ENCODE measurements around the gene DEDD. TPM values are rescaled to one million over a fixed set of nuclear protein-coding genes. Genes with fewer than 3 reads are reported as not detected.

DEDD gene
- total RNA-seq, 1 experiment from 2014 or later: 39.2 TPM

GRCh38 chr1:161096015-161096414 lies 36.5 kb downstream of the DEDD start:
- Mint-ChIP-seq H3K27ac (no peak overlapping the region), H3K4me3 (no peak overlapping the region), H3K9me3 (no peaks in the 10 kb centered on the region), H3K4me1 (peaks cover 6% of the 10 kb centered on the region), H3K27me3 (ENCODE audit: low read depth) (peaks cover 6% of the 10 kb centered on the region; the same call in 1 of the 2 replicates), H3K36me3 (peaks cover 6% of the 10 kb centered on the region)
- ATAC-seq: no peak
- TF ChIP-seq ZSCAN18 (CRISPR knock-in tag; IDR thresholded peaks at IDR 0.05) (no peak), ATF3 (CRISPR knock-in tag; conservative IDR thresholded peaks at IDR 0.05) (no peak), CDX4 (CRISPR knock-in tag; IDR thresholded peaks at IDR 0.05; ENCODE audit: borderline replicate concordance) (no peak)
- ChIA-PET POLR2A (no interaction called here), CTCF (interaction anchor here (0.9 to 8.2 kb wide), 5 partner anchors 10 to 142 kb away, joined by 3 to 109 read pairs (median 24); partner anchors contain the start of genes ARHGAP30, ITLN2 and PPOX)
- DNase-seq (ENCODE audit: low spot score): no peak

GRCh38 chr1:161095230-161095629 lies 37.2 kb downstream of the DEDD start:
- Mint-ChIP-seq H3K36me3 (peaks cover 4% of the 10 kb centered on the region; the same call in 1 of the 2 replicates), H3K4me3 (no peak overlapping the region), H3K27me3 (ENCODE audit: low read depth) (peaks cover 6% of the 10 kb centered on the region; the same call in 1 of the 2 replicates), H3K4me1 (peaks cover 6% of the 10 kb centered on the region), H3K27ac (no peak overlapping the region), H3K9me3 (no peaks in the 10 kb centered on the region)
- ChIA-PET CTCF (interaction anchor here (0.7 to 8.2 kb wide), 3 partner anchors 24 to 105 kb away, joined by 3 to 109 read pairs (median 3); partner anchors contain the start of genes ARHGAP30 and PPOX), POLR2A (no interaction called here)
- ATAC-seq: no peak
- TF ChIP-seq MLX (CRISPR knock-in tag; IDR thresholded peaks at IDR 0.05) (no peak), ZNF263 (CRISPR knock-in tag; IDR thresholded peaks at IDR 0.05; ENCODE audit: low read depth) (no peak)
- no peak for DNase-seq (ENCODE audit: low spot score)

- Mint-ChIP-seq H3K36me3 (no peaks in the 10 kb centered on the region), H3K27ac (no peak overlapping the region), H3K4me3 (no peak overlapping the region), H3K27me3 (ENCODE audit: low read depth) (peaks cover 6% of the 10 kb centered on the region; the same call in 1 of the 2 replicates), H3K4me1 (peaks cover 6% of the 10 kb centered on the region), H3K9me3 (no peaks in the 10 kb centered on the region)
- CTCF ChIA-PET: interaction anchor here (0.7 to 8.2 kb wide), 2 partner anchors 23 to 104 kb away, joined by 3 to 109 read pairs; partner anchors contain the start of gene ARHGAP30
- no peak for ATAC-seq
- no peak for DNase-seq (ENCODE audit: low spot score)
- POLR2A ChIA-PET: interaction anchor here (0.7 kb wide), 1 partner anchor 52 kb away, joined by 3 read pairs; no protein-coding TSS in a partner anchor
- TF ChIP-seq MYBL2 (CRISPR knock-in tag; IDR thresholded peaks at IDR 0.05) (no peak), ELF4 (CRISPR knock-in tag; IDR thresholded peaks at IDR 0.05; ENCODE audit: low read depth) (no peak), HMGA2 (CRISPR knock-in tag; IDR thresholded peaks at IDR 0.05) (no peak), ESRRA (CRISPR knock-in tag; IDR thresholded peaks at IDR 0.05; ENCODE audit: borderline replicate concordance) (no peak), TEAD1 (CRISPR knock-in tag; IDR thresholded peaks at IDR 0.05) (no peak), ATF3 (CRISPR knock-in tag; conservative IDR thresholded peaks at IDR 0.05) (no peak), ZNF425 (CRISPR knock-in tag; conservative IDR thresholded peaks at IDR 0.05) (no peak), SMAD4 (CRISPR knock-in tag; IDR thresholded peaks at IDR 0.05) (no peak), ZMAT4 (CRISPR knock-in tag; IDR thresholded peaks at IDR 0.05) (no peak), E2F1 (CRISPR knock-in tag; IDR thresholded peaks at IDR 0.05) (no peak), TCF7 (CRISPR knock-in tag; IDR thresholded peaks at IDR 0.05; ENCODE audit: low read depth) (no peak), AR (CRISPR knock-in tag; IDR thresholded peaks at IDR 0.05) (no peak), FOXP1 (CRISPR knock-in tag; IDR thresholded peaks at IDR 0.05; ENCODE audit: borderline replicate concordance) (no peak)
These were observed 38.0 kb downstream of the DEDD start for GRCh38 chr1:161094481-161094880.

All from WTC11 (cell line).